ENCODE data around the gene PAQR4.

PAQR4 gene

GRCh38 chr16:3021449-3022207, 52.5 kb downstream of the PAQR4 start (continued):
- peak; percentile 48 for TF ChIP-seq ZBTB17 (tag by site-specific recombination; IDR thresholded peaks at IDR 0.05)
- peak; percentile 69; the same call in 1 of the 2 replicates for TF ChIP-seq ZBTB10 (tag by site-specific recombination; IDR thresholded peaks at IDR 0.05)
- peak; percentile 91 for TF ChIP-seq KLF9 (tag by site-specific recombination; IDR thresholded peaks at IDR 0.05; ENCODE audit: low read depth)
- peak; percentile 98 for TF ChIP-seq GLIS1 (tag by site-specific recombination; IDR thresholded peaks at IDR 0.05)
- no peak for TF ChIP-seq ZNF645 (tag by site-specific recombination; IDR thresholded peaks at IDR 0.05)
- TF ChIP-seq SP2 (tag by site-specific recombination; IDR thresholded peaks at IDR 0.05) = peak; percentile 84
- TF ChIP-seq ZEB2 (tag by site-specific recombination; IDR thresholded peaks at IDR 0.05) = peak; percentile 45
- no peak for TF ChIP-seq ELK4 (IDR thresholded peaks at IDR 0.05; ENCODE audit: borderline replicate concordance, low read depth, low read length)
- no peak for TF ChIP-seq ZXDB (tag by site-specific recombination; IDR thresholded peaks at IDR 0.05)

GRCh38 chr16:3022208-3022683, 53.1 kb downstream of the PAQR4 start:
- peaks cover 0 to 20% of the 10 kb centered on the region in 2 experiments; a peak in 1 of 3 replicates for H3K36me3 ChIP-seq (ENCODE audit: control insufficient read depth in 2 of 2, insufficient read depth in 1 of 2, low read length in 2 of 2)
- H3K27ac ChIP-seq (ENCODE audit: extremely low read depth, low read depth, low read length) = peak overlapping the region; percentile 54
- CTCF ChIA-PET = interaction anchor here (0.7 to 4.1 kb wide), 6 partner anchors 9 to 148 kb away, joined by 3 to 41 read pairs (median 4); no protein-coding TSS in a partner anchor
- TF ChIP-seq ZNF629 (tag by site-specific recombination; IDR thresholded peaks at IDR 0.05) (no peak; the same call in 1 of the 2 replicates), ZNF274 (IDR thresholded peaks at IDR 0.05; ENCODE audit: low read length) (no peak), ZNF274 (tag by site-specific recombination; IDR thresholded peaks at IDR 0.05; ENCODE audit: borderline replicate concordance) (no peak), ZNF654 (tag by site-specific recombination; IDR thresholded peaks at IDR 0.05; ENCODE audit: low read depth) (no peak), HIC1 (tag by site-specific recombination; IDR thresholded peaks at IDR 0.05) (peak; percentile 88), ZNF133 (tag by site-specific recombination; IDR thresholded peaks at IDR 0.05) (no peak), ZNF660 (tag by site-specific recombination; IDR thresholded peaks at IDR 0.05) (peak; percentile 58; the same call in 1 of the 2 replicates), ZNF677 (tag by site-specific recombination; IDR thresholded peaks at IDR 0.05) (no peak), PRDM10 (tag by site-specific recombination; IDR thresholded peaks at IDR 0.05) (peak; percentile 86), KLF16 (tag by site-specific recombination; IDR thresholded peaks at IDR 0.05) (peak; percentile 47), ZNF596 (tag by site-specific recombination; IDR thresholded peaks at IDR 0.05) (no peak), ZNF837 (tag by site-specific recombination; IDR thresholded peaks at IDR 0.05) (no peak), ZNF830 (tag by site-specific recombination; IDR thresholded peaks at IDR 0.05; ENCODE audit: low read depth) (no peak), ZNF155 (tag by site-specific recombination; IDR thresholded peaks at IDR 0.05) (no peak), EGR2 (tag by site-specific recombination; IDR thresholded peaks at IDR 0.05; ENCODE audit: low read depth) (peak; percentile 44; the same call in 1 of the 2 replicates)

More at GRCh38 chr16:3022208-3022683, 53.1 kb downstream of the PAQR4 start:
- Histone ChIP-seq H3K4me3 (ENCODE audit: low read depth, low read length) (peak overlapping the region; percentile 75), H3K4me1 (ENCODE audit: control insufficient read depth, insufficient read depth, low read length) (peaks cover 21% of the 10 kb centered on the region), H3K9me3 (ENCODE audit: control insufficient read depth, insufficient read depth, low read depth, low read length) (no peaks in the 10 kb centered on the region)
- POLR2A ChIA-PET = interaction anchor here (0.6 to 11.9 kb wide), 8 partner anchors 10 to 150 kb away, joined by 3 to 247 read pairs (median 6); partner anchors contain the start of genes KREMEN2 and PAQR4

All from HEK293 (cell line).